HG03521 (cell line): Measurements from ENCODE around the gene CASP5.
"Not testable (repeated sequence)": the region's sequence is repeated elsewhere in the genome, so short reads cannot be mapped to it uniquely, and the experiment has no call there.

Experiments used
- ATAC-seq: cut with Tn5 transposase; IDR thresholded peaks from one replicate; pipeline ENCODE4 v1.9.1; 2021; ENCODE audit warnings: mild to moderate bottlenecking, moderate library complexity; ENCODE audit not compliant: unreplicated experiment

CASP5 gene

GRCh38 chr11:105023003-105023402, at the start of gene CASP5:
Gene CASP5 (minus strand): TSS chr11:105023168. CDS start chr11:105023136, 32 bp downstream.
- no peak for ATAC-seq

- ATAC-seq, result not testable (repeated sequence)
These were observed 49.1 kb upstream of the CASP5 start for GRCh38 chr11:105072080-105072479.

- no peak for ATAC-seq
These were observed 48.2 kb upstream of the CASP5 start for GRCh38 chr11:105071089-105071732.

- no peak for ATAC-seq
These were observed 47.3 kb upstream of the CASP5 start for GRCh38 chr11:105070306-105070705.

GRCh38 chr11:105069749-105070148, 46.8 kb upstream of the CASP5 start:
- not testable (repeated sequence) for ATAC-seq

GRCh38 chr11:105063245-105063941, 40.4 kb upstream of the CASP5 start:
- not testable (repeated sequence) for ATAC-seq

GRCh38 chr11:105057432-105057831, 34.5 kb upstream of the CASP5 start:
- no peak for ATAC-seq

GRCh38 chr11:105056446-105056845, 33.5 kb upstream of the CASP5 start:
- ATAC-seq, result no peak

GRCh38 chr11:105054723-105055493, 31.9 kb upstream of the CASP5 start:
- ATAC-seq, result no peak

- no peak for ATAC-seq
These were observed 29.5 kb upstream of the CASP5 start for GRCh38 chr11:105052487-105052886.

GRCh38 chr11:105051559-105051958, 28.6 kb upstream of the CASP5 start:
- ATAC-seq, result no peak

GRCh38 chr11:105049481-105049880, 26.5 kb upstream of the CASP5 start:
- no peak for ATAC-seq

- ATAC-seq, result no peak
These were observed 24.1 kb upstream of the CASP5 start for GRCh38 chr11:105046898-105047579.

GRCh38 chr11:105045676-105046296, 22.8 kb upstream of the CASP5 start:
- no peak for ATAC-seq

GRCh38 chr11:105044557-105045524, 21.9 kb upstream of the CASP5 start, which contains the start of gene CARD16:
Gene CARD16 (minus strand): TSS chr11:105045335. CDS start chr11:105045297, 38 bp downstream.
- ATAC-seq, result peak; percentile 99

GRCh38 chr11:105042178-105042577, 19.2 kb upstream of the CASP5 start:
- ATAC-seq, result no peak

GRCh38 chr11:105040703-105041102, 17.7 kb upstream of the CASP5 start:
- no peak for ATAC-seq

GRCh38 chr11:105034813-105035620, 12.0 kb upstream of the CASP5 start, which contains the start of gene CASP1:
Gene CASP1 (minus strand): TSS chr11:105035144. CDS start chr11:105035113, 31 bp downstream.
- peak; percentile 86 for ATAC-seq
